ENCODE data around the gene TRPM2.

DNA sequence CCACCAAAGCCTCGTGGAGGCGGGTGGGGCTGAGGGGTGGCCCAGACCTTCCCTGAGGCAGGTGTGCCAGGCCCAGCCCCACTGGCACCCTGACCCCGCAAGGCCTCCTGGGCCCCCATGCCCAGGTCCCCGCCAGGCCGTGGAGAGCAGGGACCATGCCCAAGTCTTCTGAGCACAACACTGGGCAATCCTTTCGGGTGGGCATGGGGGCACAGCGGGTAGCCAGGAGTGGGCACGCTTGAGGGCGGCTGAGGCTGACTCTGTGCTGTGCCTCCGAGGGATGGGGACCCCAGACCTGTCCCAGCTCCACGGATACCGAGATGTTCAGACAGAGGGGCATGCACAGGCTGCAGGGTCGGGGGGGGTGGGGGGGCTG is 27.2 kb upstream of the TRPM2 start:
- TF ChIP-seq EP300 (IDR thresholded peaks at IDR 0.05), result no peak
- TF ChIP-seq, protein P1, sequence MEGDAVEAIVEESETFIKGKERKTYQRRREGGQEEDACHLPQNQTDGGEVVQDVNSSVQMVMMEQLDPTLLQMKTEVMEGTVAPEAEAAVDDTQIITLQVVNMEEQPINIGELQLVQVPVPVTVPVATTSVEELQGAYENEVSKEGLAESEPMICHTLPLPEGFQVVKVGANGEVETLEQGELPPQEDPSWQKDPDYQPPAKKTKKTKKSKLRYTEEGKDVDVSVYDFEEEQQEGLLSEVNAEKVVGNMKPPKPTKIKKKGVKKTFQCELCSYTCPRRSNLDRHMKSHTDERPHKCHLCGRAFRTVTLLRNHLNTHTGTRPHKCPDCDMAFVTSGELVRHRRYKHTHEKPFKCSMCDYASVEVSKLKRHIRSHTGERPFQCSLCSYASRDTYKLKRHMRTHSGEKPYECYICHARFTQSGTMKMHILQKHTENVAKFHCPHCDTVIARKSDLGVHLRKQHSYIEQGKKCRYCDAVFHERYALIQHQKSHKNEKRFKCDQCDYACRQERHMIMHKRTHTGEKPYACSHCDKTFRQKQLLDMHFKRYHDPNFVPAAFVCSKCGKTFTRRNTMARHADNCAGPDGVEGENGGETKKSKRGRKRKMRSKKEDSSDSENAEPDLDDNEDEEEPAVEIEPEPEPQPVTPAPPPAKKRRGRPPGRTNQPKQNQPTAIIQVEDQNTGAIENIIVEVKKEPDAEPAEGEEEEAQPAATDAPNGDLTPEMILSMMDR (IDR thresholded peaks at IDR 0.05), result no peak
